HG03064 (cell line): ENCODE measurements around the gene PITPNM3.
"Not testable (repeated sequence)": the region's sequence is repeated elsewhere in the genome, so short reads cannot be mapped to it uniquely, and the experiment has no call there.

ENCODE experiments used
- ATAC-seq: cut with Tn5 transposase; IDR thresholded peaks from one replicate; pipeline ENCODE4 v1.9.1; 2021; ENCODE audit warnings: low read depth; ENCODE audit not compliant: unreplicated experiment

Gene PITPNM3

GRCh38 chr17:6483507-6483906 is 72.8 kb downstream of the PITPNM3 start:
- ATAC-seq, result no peak

GRCh38 chr17:6482796-6483195 is 73.6 kb downstream of the PITPNM3 start:
- ATAC-seq, result not testable (repeated sequence)

- ATAC-seq, result no peak
These were observed 74.3 kb downstream of the PITPNM3 start for GRCh38 chr17:6482105-6482455.

DNA sequence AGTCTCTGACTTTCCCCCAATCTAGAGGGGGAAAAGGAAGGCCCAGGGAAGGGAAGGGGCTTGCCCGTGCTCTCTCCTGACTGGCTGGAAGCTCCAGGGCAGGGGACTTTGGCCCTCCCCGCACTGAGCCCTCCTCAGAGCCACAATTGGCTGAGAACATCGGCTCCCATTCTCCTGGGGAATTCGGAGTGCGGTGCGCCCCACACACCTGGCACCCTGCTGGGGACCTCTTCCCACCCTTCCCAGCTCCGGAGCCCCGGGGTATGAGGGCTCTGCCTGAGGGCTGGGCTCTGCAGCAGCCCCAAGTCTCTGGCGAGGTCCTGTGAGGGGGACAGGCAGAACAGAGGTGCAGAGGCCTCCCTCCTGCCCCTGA is 76.1 kb downstream of the PITPNM3 start:
- ATAC-seq, result no peak

GRCh38 chr17:6479622-6480302 is 76.6 kb downstream of the PITPNM3 start:
- no peak for ATAC-seq

DNA sequence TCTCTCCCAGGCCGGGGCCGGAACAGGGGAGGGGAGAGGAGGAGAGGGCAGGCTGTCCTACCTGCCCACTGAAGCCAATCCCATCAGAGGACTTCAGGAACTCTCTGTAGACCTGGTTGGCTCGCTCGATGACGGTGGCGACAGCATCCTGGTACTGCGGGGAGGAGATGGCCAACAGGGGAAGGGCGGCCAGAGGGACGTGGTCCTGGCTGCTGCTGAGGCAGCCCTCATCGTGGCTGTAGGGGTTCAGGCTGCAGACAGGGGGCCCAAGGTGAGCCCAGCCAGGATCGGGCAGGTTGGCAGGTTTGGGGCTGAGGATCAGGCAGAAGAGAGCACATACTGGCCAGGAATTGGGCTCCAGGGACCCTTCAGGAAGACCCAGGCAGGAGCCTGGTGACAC is 77.9 kb downstream of the PITPNM3 start:
- no peak for ATAC-seq

GRCh38 chr17:6477831-6478383 is 78.4 kb downstream of the PITPNM3 start:
- no peak for ATAC-seq

GRCh38 chr17:6476810-6477179 is 79.6 kb downstream of the PITPNM3 start:
- no peak for ATAC-seq

DNA sequence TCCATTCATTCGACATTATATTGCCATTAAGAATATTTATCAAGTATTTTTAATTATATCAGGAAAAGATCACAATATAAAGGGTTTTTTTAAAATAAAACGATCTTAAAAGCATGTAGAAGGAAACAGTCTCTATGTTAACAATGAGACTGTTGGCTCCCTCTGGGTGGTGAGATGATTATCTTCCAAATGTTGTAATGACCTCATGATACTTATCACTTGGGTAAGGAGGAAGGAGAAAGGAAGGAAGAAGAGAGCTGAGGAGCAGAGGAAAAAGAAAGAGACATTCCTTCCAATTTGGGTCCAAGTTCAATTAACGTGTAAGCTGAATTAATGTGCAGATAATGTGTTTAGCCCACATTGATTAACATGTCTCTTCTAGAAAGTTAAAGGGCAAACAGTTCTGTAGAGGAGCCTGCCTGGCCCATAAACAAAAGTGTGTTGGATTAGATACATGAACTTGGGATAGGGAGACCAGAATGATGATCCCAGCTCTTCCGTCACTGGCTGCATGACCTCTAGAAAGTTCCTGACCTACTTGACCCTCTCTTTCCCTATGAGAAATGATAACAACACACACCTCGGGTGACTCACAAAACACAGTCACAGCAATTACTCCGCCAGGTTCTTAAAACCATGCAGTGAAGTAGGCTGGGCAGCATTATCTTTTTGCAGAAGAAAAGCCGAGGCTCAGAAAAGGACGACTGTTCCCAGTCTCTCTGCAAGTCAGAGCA is 80.1 kb downstream of the PITPNM3 start:
- no peak for ATAC-seq

GRCh38 chr17:6475411-6475810 is 80.9 kb downstream of the PITPNM3 start:
- no peak for ATAC-seq

- no peak for ATAC-seq
These were observed 81.4 kb downstream of the PITPNM3 start for GRCh38 chr17:6474906-6475305.

GRCh38 chr17:6474376-6474775 is 82.0 kb downstream of the PITPNM3 start:
- no peak for ATAC-seq

DNA sequence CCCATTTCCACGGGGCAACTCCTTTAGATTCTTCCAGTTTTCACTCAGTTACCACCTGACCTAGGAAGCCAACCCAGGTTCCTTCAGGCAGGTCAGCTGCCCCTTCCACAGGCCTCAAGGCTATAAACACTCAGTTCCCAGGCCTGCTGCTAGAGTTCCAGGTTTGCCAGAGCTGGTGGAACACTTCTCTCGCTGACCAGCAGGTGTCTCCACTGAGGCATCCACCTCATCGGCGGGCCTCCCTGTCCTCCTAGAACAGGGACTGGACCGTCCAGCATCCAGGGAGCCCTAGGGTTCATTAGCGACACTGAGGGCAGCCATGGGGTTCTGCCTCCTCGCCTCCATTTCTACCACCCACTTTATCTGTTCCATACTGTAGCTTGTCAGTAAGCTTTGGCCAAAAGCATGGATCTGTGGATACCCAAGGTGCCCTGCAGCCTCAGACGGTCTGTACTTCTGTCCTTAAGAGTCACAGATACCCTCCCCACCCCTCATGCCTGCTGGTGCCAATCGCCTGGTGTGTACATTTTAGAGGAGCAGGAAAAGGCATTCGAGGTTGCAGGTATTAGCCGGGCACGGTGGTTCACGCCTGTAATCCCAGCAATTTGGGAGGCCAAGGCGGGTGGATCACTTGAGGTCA is 83.1 kb downstream of the PITPNM3 start:
- no peak for ATAC-seq

GRCh38 chr17:6472517-6472916 is 83.8 kb downstream of the PITPNM3 start:
- ATAC-seq, result no peak

DNA sequence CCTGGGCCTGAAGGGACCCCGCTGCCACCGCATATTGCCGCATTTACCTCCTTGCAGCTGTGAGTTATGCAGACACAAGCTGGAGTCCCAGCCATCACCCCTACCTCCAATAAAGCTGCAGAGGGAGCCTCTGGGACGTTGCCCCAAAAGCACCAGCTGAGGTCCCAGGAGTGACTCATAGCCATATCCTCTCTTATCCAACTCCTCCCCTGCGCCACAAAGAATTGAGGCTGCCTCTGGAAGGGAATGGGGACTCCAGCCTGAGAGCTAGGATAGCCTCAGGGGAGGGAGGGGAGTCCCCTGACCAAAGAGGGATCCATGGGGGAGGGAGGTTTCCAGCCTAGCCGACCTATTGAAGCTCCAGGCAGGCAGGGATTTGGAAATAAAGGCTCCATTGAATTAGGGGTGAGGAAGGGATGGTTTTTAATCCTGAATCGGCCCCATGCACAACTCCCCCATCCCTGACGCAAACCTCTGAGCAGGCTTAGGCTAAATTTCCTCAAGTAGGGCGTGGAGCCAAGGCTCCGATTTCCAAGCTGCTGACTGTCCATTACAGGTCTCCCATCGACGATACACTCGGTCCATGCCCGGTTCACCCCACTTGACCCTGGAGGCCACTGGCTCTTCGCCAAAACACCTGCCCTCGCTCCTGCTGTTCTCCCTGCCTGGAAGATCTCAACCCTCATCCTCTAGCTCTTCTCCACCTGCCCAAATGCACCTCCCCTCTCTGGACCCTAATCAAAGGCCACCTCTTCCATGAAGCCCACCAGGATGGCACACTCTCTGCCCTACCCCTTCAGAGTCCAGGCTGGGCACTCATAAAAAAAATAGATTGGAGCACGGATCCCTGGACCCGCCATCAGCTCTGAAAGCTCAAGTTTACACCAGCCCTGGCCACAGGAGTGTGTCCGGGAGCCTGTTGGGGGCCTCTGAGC is 84.6 kb downstream of the PITPNM3 start:
- ATAC-seq, result no peak

DNA sequence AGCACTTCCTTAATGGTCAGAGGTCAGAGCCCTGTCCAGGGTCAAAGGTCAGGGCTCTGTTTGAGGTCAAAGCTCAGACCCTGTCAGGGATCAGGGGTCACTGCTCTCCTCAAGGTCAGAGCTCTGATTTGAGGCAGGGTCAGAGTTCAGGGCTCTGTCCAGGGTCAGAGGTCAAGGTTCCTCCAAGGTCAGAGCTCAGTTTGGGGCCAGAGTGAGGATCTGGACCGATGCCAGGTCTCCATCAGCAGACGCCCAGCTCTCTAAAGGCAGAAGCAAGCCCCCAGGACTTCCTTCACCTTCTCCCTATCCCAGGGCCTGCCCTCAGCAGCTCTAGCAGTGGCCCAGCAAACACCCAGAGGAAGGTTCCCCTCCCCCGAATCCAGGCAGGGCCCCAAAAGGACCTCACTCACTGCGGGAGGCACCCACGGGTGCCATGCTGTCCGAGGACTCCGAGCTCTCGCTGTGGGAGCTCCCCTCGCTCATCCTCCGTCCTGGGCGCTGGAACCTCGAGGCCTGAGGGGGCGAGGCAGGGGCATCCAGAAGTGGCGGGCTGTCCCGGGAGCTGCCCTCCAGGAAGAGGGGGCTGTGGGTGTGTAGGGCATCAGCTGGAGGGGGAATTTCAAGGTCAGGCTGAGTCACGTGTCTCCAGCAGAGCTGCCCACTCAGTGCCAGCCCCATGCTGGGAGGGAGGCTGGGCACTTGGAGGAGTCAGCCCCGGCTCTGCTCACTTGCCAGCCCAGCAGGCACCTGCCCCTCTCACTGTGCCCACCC is 85.4 kb downstream of the PITPNM3 start:
- no peak for ATAC-seq

- ATAC-seq, result no peak
These were observed 86.1 kb downstream of the PITPNM3 start for GRCh38 chr17:6470146-6470718.

- no peak for ATAC-seq
These were observed 88.1 kb downstream of the PITPNM3 start for GRCh38 chr17:6468051-6468790.

DNA sequence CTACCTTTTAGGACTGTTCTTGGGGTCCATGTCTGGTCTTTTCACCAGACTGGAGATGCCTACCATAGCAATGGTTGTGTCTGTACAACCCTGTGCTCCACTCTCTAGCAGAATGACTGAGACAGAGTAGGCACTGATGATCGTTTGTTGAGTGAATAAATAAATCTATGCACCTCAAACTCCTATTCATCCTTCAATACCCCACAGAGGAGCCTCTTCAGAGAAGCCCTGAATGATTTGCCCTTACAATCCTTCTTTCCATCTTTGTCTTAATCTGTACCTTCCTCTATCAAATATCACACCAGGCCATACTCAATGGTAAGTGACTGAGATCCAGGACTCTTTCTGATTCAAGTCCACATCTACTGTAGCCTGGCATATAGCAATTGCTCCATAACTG is 88.8 kb downstream of the PITPNM3 start:
- no peak for ATAC-seq
